Measurements from ENCODE around the gene SHISA9. TPM values are rescaled to one million over a fixed set of nuclear protein-coding genes. Genes with fewer than 3 reads are reported as not detected.

Gene SHISA9
- total RNA-seq, 2 donors from 2014 or later = 0.06 to 0.07 TPM

DNA sequence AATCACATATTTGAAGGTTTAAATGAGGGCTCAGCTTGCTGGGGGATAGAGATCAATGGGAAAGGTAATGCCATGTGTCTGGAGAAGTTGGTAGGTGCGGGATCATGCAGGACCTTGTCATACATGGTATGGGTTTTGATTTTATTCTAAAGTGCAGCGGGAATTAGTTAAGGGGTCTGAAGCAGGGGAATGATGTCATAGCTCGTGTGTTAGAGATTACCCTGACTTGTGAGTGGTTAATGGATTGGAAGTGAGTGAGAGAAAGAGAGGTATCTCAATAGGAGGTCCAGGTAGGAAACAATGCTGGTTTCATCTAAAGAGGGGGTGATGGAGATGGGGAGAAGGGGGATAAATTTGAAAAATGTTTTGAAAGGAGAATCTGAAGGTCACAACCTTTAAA lies 280.0 kb downstream of the SHISA9 start:
- DNase-seq (ENCODE audit: low spot score in 2 of 2) (no peak), ATAC-seq (no peak)
- no peak overlapping the region for H3K27ac Mint-ChIP-seq
- H3K36me3 Mint-ChIP-seq = no peaks in the 10 kb centered on the region
- H3K9me3 Mint-ChIP-seq = peaks cover 0 to 3% of the 10 kb centered on the region in 2 donors

DNA sequence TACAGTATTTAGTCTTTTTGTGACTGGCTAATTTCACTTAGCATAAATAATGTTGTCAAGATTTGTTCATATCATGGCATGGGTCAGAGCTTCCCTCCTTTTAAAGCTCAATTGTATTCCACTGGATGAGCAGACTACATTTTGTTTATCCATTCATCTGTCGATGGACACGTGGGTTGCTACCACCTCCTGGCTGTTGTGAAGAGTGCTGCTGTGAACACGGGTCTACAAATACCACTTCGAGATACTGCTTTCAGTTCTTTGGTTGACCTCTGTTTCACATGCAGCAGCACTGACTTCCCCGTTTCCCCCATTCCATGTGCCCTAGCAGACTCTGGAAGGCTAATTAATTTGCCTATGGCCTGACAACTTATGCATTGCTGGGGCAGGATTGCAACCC lies 285.4 kb downstream of the SHISA9 start:
- no peak for DNase-seq (ENCODE audit: low spot score in 2 of 2)
- ATAC-seq = no peak
- peaks cover 3 to 5% of the 10 kb centered on the region in 2 donors for H3K9me3 Mint-ChIP-seq
- no peak overlapping the region for H3K27ac Mint-ChIP-seq
- no peaks in the 10 kb centered on the region for H3K36me3 Mint-ChIP-seq

DNA sequence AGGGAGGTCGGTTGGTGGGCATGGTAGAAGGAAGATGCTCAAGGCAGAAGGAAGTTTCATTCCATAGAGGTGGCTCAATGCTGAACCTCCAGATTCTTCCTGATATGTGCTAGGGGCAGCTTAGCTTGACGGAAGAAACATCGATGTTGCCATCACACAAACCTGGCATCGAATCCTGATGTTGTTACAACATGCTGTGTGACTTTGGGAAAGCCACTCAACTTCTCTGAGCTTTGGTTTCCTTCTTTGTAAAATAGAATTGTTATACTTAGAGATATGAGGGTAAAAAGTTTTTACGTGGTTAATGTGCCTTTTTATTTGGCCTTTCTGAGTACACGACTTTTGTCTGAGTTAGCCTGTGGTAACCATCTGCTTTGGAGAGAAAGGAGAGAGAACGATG lies 287.9 kb downstream of the SHISA9 start:
- DNase-seq (ENCODE audit: low spot score in 2 of 2) (no peak), ATAC-seq (no peak)
- no peaks in the 10 kb centered on the region for H3K36me3 Mint-ChIP-seq
- no peak overlapping the region for H3K27ac Mint-ChIP-seq
- peaks cover 5 to 11% of the 10 kb centered on the region in 2 donors for H3K9me3 Mint-ChIP-seq

DNA sequence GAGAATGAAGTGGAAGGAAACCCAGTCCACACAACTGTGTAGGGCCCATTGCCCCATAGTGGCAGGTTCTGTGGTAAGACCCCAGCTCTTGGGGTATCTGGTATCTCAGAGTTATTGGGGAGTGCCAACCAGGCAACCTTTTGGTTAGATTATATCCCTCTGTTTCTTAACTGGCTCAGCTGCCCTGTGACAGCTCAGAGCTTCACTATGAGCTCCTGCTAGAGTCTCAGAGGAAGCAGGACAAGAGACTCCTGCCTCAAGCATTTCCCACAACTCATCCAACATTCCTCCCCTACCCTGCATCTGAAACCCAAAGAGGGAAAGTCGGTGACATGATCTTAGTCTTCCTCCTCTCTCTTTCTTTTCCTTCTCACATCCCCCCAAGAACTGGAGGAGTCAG lies 292.3 kb downstream of the SHISA9 start:
- Mint-ChIP-seq H3K27ac (no peak overlapping the region), H3K36me3 (no peaks in the 10 kb centered on the region), H3K9me3 (peaks cover 5 to 13% of the 10 kb centered on the region in 2 donors)
- no peak for ATAC-seq
- DNase-seq (ENCODE audit: low spot score in 2 of 2) = no peak

DNA sequence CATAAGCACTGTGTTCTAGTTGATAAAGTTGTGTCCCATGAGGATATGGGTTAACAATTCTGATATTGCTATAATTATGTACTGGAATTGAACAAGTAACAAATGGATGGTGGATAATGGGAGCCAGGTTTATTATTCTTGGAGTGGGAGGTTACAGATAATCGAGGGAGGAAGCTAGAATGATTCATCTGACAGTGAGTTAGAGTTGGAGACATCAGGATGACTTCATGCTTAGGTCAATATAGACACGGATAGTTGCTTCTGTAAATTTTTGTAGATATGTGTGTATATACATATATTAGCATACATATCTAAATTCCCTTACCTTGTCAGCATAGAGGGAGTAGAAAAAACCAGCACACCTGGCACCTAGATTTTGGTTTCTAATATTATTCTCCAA lies 293.4 kb downstream of the SHISA9 start:
- Mint-ChIP-seq H3K9me3 (peaks cover 5 to 13% of the 10 kb centered on the region in 2 donors), H3K36me3 (no peaks in the 10 kb centered on the region), H3K27ac (no peak overlapping the region)
- DNase-seq (ENCODE audit: low spot score in 2 of 2) (no peak), ATAC-seq (no peak)

DNA sequence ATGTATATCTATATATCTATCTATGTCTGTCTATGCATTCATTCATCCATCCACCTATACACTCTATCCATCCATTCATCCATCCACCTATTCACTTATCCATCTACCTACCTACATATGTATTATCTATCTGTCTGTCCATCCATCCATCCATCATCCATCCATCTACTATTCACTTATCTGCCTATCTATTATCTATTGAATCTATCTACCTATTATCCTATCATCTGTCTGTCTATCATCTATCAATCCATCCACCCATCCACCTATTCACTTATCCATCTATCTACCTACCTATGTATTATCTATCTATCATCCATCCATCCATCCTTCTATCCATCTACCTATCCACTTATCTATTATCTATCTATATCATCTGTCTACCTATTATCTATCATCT lies 302.3 kb downstream of the SHISA9 start:
- DNase-seq (ENCODE audit: low spot score in 2 of 2) (no peak), ATAC-seq (no peak)
- no peaks in the 10 kb centered on the region for H3K36me3 Mint-ChIP-seq
- no peak overlapping the region for H3K27ac Mint-ChIP-seq
- H3K9me3 Mint-ChIP-seq = peaks cover 0 to 10% of the 10 kb centered on the region in 2 donors

DNA sequence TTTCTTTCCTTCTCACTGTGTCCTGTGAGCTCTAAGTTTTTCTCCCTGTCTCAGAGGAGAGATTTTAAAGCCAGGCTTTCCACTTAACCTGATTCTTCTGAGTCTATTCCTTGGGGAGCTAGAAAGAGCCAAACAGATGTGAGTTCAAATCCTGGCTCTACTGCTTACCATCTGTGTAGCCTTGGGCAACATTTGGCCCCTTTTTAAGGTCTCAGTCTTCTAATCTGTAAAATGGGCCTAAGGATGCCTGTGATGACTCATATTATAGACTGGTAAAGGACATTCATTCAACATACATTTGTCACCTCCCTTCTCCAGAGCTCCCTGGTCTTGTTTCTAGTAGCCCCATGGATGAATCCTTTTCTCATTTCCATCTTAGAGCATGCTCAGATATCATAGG lies 304.0 kb downstream of the SHISA9 start:
- Mint-ChIP-seq H3K9me3 (peaks cover 0 to 10% of the 10 kb centered on the region in 2 donors), H3K27ac (no peak overlapping the region), H3K36me3 (no peaks in the 10 kb centered on the region)
- DNase-seq (ENCODE audit: low spot score in 2 of 2) = no peak
- no peak for ATAC-seq

DNA sequence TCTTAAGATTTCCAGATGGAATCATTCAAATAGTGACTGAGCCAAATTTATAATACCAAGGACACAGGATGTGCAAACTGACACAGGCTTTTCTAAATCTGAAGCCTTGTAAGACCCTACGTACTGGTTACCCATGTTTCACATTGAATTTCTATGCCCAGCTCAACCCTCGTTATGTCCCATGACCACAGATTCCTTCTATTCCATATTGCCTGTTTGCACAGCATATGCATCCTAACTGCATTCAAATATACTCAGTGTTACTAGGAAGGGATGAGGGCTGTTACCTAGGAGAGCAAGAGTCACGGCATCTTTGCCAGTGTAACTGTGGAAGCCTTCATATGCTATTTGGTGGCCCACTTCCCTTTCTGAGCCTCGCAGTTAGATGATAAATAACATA lies 305.2 kb downstream of the SHISA9 start:
- Mint-ChIP-seq H3K9me3 (peaks cover 0 to 10% of the 10 kb centered on the region in 2 donors), H3K27ac (no peak overlapping the region), H3K36me3 (no peaks in the 10 kb centered on the region)
- ATAC-seq = no peak
- no peak for DNase-seq (ENCODE audit: low spot score in 2 of 2)

DNA sequence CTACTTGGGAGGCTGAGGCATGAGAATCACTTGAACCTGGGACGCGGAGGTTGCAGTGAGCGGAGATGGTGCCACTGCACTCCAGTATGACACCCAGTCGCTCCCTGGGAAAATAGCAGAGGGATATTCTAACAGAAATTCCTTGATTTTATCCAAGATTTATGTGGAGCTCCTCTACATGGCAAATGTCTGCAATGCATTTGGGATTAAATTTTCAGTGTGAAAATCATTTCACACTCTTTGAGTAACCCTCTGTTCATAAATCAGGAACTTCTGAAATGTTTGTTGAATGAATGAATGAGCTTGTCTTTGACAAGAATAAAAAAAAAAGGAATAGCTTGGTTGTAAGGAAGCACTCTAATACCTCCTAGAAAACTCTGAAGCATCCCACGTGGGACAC lies 305.8 kb downstream of the SHISA9 start:
- no peak for DNase-seq (ENCODE audit: low spot score in 2 of 2)
- no peak for ATAC-seq
- Mint-ChIP-seq H3K9me3 (peaks cover 0 to 8% of the 10 kb centered on the region in 2 donors), H3K27ac (no peak overlapping the region), H3K36me3 (no peaks in the 10 kb centered on the region)

DNA sequence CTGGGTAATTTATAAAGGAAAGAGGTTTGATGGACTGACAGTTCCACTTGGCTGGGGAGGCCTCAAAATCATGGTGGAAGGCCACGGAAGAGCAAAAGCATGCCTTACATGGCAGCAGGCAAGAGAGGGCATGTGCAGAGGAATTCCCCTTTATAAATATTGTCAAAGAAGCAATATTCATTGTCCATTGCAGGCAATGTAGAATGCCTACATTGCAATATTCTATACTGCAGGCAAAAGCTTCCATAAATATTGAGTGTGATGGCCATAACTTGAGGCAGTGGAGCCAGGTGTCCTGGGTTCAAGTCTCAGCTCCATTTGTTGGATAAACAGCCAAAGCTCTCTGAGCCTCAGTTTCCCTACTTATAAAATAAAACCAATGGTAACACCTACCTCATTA lies 322.3 kb downstream of the SHISA9 start:
- no peak for DNase-seq (ENCODE audit: low spot score in 2 of 2)
- no peaks in the 10 kb centered on the region for H3K36me3 Mint-ChIP-seq
- no peak for ATAC-seq
- H3K27ac Mint-ChIP-seq = no peak overlapping the region
- H3K9me3 Mint-ChIP-seq = peaks cover 12 to 22% of the 10 kb centered on the region in 2 donors

DNA sequence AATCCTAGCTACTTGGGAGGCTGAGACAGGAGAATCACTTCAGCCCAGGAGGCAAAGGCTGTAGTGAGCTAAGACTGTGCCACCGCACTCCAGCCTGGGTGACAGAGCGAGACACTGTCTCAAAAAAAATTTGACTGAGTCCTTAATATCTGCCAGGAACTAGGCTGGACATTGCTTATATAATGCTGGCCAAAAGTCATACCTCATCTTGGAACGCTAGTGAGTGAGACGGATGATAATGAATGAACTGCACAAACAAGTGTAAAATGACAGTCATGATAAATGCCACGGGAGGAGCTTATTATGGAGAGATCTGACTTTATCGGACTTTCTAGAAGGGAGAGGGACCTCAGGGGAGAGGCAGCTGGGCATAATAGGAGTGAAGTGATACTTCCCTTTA lies 327.6 kb downstream of the SHISA9 start:
- Mint-ChIP-seq H3K27ac (no peak overlapping the region), H3K36me3 (no peaks in the 10 kb centered on the region), H3K9me3 (peaks cover 12 to 14% of the 10 kb centered on the region in 2 donors)
- ATAC-seq = no peak
- no peak for DNase-seq (ENCODE audit: low spot score in 2 of 2)

DNA sequence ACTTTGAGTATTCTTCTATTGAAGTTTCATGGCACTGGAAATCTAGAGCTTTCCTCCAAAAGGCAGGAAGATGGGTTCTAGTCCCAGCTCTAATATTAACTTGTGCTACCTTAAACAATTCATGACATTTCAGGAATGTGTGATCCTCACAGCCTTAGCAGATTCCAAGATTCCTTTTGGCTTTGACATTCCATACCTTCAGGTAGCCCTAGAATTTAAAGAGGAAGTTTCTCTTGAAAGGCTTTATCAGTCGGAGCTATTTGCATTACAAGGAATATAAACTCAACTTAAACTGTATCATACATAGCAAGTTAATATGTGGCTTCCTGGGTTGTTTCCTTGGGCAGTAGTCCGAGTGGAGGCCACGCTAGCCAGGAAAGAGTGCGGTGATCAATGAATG lies 330.0 kb downstream of the SHISA9 start:
- Mint-ChIP-seq H3K36me3 (no peaks in the 10 kb centered on the region), H3K9me3 (peaks cover 11 to 17% of the 10 kb centered on the region in 2 donors), H3K27ac (no peak overlapping the region)
- ATAC-seq (no peak), DNase-seq (ENCODE audit: low spot score in 2 of 2) (no peak)

DNA sequence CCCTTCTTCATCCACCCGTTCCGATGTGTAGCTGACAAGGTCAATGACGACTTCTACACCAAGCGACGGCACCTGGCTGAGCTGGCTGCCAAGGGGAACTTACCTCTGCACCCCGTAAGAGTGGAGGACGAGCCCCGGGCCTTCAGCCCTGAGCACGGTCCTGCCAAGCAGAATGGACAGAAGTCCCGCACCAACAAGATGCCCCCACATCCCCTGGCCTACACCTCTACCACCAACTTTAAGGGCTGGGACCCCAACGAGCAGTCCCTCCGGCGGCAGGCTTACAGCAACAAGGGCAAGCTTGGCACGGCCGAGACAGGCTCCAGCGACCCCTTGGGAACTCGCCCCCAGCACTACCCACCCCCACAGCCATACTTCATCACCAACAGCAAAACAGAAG lies 333.6 kb downstream of the SHISA9 start:
- Mint-ChIP-seq H3K27ac (no peak overlapping the region), H3K9me3 (peaks cover 15% of the 10 kb centered on the region in 2 donors), H3K36me3 (peaks cover 0 to 4% of the 10 kb centered on the region in 2 donors)
- ATAC-seq = no peak
- no peak for DNase-seq (ENCODE audit: low spot score in 2 of 2)

DNA sequence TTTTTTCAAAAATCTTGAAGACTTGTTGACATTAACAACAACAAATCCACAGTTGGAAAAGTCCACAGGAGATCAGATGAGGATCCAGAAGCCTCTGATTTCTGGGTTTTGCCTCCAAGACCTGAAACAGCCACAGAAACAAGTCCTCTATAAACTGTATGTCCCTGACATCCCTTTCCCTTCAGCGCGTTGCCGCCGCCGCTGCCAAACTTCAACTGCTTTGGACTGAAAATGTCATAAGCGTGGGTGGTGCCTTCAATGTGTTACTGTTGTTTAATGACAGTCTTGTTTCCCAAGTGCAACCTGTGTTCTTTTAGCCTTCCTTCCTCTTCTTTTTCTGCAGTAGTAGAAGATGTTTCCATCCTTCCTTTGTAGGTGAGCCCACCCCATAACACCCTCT lies 334.9 kb downstream of the SHISA9 start:
- Mint-ChIP-seq H3K36me3 (peaks cover 0 to 4% of the 10 kb centered on the region in 2 donors), H3K9me3 (peaks cover 10 to 18% of the 10 kb centered on the region in 2 donors), H3K27ac (no peak overlapping the region)
- ATAC-seq (no peak), DNase-seq (ENCODE audit: low spot score in 2 of 2) (no peak)

DNA sequence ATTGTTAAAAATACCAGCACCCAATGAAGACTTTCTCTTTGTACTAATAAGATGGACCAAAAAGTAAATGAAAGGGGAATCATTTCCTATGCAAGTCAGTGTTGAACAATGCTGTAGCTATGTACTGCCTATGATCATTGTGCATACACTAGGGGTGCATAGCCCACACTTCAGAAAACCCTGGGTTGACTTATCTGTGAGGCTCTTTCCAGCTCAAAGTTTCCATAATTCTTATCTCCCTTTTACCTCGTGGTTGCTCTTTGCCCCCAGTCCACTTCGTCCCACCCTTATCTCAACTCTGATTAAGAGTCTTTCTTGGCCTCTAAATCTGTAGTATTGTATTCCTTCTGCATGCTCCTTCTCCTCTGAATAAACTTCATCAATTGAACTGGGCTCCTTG lies 336.8 kb downstream of the SHISA9 start:
- Mint-ChIP-seq H3K27ac (no peak overlapping the region), H3K9me3 (peaks cover 10 to 18% of the 10 kb centered on the region in 2 donors)

DNA sequence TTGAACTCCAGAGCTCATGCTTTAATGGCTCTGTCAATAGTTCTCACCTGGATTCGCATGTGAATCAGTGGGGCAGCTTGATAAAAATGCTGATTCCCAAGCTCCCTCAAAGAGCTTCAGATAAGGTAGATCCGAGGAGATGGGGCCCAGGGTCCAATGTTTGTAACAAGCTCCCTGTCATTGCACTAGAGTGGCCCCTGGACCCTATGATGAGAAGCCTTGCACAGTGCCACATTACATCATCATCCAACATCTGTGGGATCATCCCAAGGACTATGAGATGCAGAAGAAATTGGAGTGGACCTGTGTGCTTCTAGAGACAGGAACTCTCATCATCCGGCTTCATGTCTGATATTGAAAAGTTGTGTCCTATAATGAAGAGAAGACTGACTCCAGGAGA lies 340.8 kb downstream of the SHISA9 start:
- Mint-ChIP-seq H3K36me3 (no peaks in the 10 kb centered on the region), H3K9me3 (peaks cover 0 to 4% of the 10 kb centered on the region in 2 donors), H3K27ac (no peak overlapping the region)
- no peak for ATAC-seq
- DNase-seq (ENCODE audit: low spot score in 2 of 2) = no peak

More for the DNA sequence above, 336.8 kb downstream of the SHISA9 start:
- ATAC-seq (no peak), DNase-seq (ENCODE audit: low spot score in 2 of 2) (no peak)
- H3K36me3 Mint-ChIP-seq = peaks cover 0 to 4% of the 10 kb centered on the region in 2 donors

DNA sequence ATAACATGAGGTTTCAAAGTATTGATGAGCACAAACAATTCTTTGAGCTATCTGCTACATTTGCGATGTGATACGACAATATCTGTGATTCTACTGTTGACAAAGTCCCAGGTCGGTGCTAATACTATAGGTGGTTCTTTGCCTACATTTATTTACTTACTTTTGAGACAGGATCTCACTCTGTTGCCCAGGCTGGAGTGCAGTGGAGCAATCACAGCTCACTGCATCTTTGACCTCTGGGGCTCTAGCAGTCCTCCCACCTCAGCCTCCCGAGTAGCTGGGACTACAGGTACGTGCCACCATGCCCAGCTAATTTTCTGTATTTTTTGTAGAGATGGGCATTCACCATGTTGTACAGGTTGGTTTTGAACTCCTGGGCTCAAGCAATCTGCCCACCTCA lies 343.4 kb downstream of the SHISA9 start:
- H3K9me3 Mint-ChIP-seq = peaks cover 0 to 4% of the 10 kb centered on the region in 2 donors
- DNase-seq (ENCODE audit: low spot score in 2 of 2) = no peak
- ATAC-seq = no peak
- no peaks in the 10 kb centered on the region for H3K36me3 Mint-ChIP-seq
- H3K27ac Mint-ChIP-seq = peak overlapping the region in 1 of 2 donors; percentile 60

DNA sequence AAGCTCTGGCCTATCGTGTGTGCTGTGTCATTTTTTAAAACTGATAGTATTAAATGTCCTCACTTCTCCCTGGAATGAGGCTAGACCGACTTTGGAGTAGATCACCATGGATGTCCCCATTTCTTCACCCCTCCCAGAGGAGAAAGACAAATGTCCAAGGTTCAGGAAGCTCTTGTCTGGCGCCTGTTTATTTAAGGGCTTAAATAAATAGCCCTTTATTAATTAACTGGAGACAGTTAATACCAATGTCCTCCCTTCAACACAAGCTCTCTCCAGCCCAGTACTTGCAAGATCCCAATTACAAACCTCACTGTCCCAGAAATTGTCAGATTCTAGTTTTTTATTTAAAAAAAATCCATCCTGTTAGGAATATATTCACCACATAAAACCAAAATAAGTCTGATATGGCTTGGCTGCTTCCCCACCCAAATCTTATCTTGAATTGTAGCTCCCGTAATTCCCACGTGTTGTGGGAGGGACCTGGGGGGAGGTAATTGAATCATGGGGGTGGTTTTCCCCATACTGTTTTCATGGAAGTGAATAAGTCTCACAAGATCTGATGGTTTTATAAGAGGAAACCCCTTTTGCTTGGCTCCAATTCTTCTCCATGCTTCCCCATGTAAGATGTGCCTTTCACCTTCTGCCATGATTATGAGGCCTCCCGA lies 344.4 kb downstream of the SHISA9 start:
- ATAC-seq = no peak
- no peak overlapping the region for H3K27ac Mint-ChIP-seq

More for the DNA sequence above, 344.4 kb downstream of the SHISA9 start:
- Mint-ChIP-seq H3K9me3 (no peaks in the 10 kb centered on the region), H3K36me3 (no peaks in the 10 kb centered on the region)
- DNase-seq (ENCODE audit: low spot score in 2 of 2) = no peak

Measured in activated naive CD4-positive, alpha-beta T cell treated with anti-CD3 and anti-CD28 coated beads, Interleukin-2, amount 50 U/mL, for 72 hours (primary cell).